ENCODE results near the gene GNL2.

GNL2 gene

GRCh38 chr1:37622131-37622530 lies 26.4 kb upstream of the GNL2 start:
- no peak for TF ChIP-seq CTCF (IDR thresholded peaks at IDR 0.05; ENCODE audit: low read depth, low read length, missing control alignments)
- no peak for DNase-seq (ENCODE audit: extremely low read depth, low read depth)
- H3K4me3 ChIP-seq (replicated peaks; ENCODE audit: low read depth, low read length) = no peak overlapping the region

GRCh38 chr1:37621326-37621870 lies 25.7 kb upstream of the GNL2 start:
- no peak overlapping the region for H3K4me3 ChIP-seq (replicated peaks; ENCODE audit: low read depth, low read length)
- DNase-seq (ENCODE audit: extremely low read depth, low read depth) = no peak
- no peak for TF ChIP-seq CTCF (IDR thresholded peaks at IDR 0.05; ENCODE audit: low read depth, low read length, missing control alignments)

- no peak for TF ChIP-seq CTCF (IDR thresholded peaks at IDR 0.05; ENCODE audit: low read depth, low read length, missing control alignments)
- H3K4me3 ChIP-seq (replicated peaks; ENCODE audit: low read depth, low read length) = no peak overlapping the region
- no peak for DNase-seq (ENCODE audit: extremely low read depth, low read depth)
Observed at GRCh38 chr1:37620707-37621106, 25.0 kb upstream of the GNL2 start.

GRCh38 chr1:37616330-37616729 lies 20.6 kb upstream of the GNL2 start:
- no peak for TF ChIP-seq CTCF (IDR thresholded peaks at IDR 0.05; ENCODE audit: low read depth, low read length, missing control alignments)
- no peak for DNase-seq (ENCODE audit: extremely low read depth, low read depth)
- no peak overlapping the region for H3K4me3 ChIP-seq (replicated peaks; ENCODE audit: low read depth, low read length)

- TF ChIP-seq CTCF (IDR thresholded peaks at IDR 0.05; ENCODE audit: low read depth, low read length, missing control alignments) = no peak
- DNase-seq (ENCODE audit: extremely low read depth, low read depth) = no peak
- no peak overlapping the region for H3K4me3 ChIP-seq (replicated peaks; ENCODE audit: low read depth, low read length)
Observed at GRCh38 chr1:37614105-37614504, 18.4 kb upstream of the GNL2 start.

GRCh38 chr1:37612186-37612585 lies 16.4 kb upstream of the GNL2 start:
- no peak overlapping the region for H3K4me3 ChIP-seq (replicated peaks; ENCODE audit: low read depth, low read length)
- TF ChIP-seq CTCF (IDR thresholded peaks at IDR 0.05; ENCODE audit: low read depth, low read length, missing control alignments) = no peak
- DNase-seq (ENCODE audit: extremely low read depth, low read depth) = no peak

- DNase-seq (ENCODE audit: extremely low read depth, low read depth) = no peak
- H3K4me3 ChIP-seq (replicated peaks; ENCODE audit: low read depth, low read length) = no peak overlapping the region
- TF ChIP-seq CTCF (IDR thresholded peaks at IDR 0.05; ENCODE audit: low read depth, low read length, missing control alignments) = no peak
Observed at GRCh38 chr1:37609994-37610393, 14.3 kb upstream of the GNL2 start.
